Endothelial cell of umbilical vein (primary cell): Measurements from ENCODE around the gene LIPG.

ENCODE experiments used
- EZH2 ChIP-seq: IDR thresholded peaks from 2 replicates; pipeline ENCODE4 v1.6.1; 2012; ENCODE audit warnings: borderline replicate concordance, low read depth, mild to moderate bottlenecking, moderate library complexity, low read length, inconsistent platforms; ENCODE audit not compliant: severe bottlenecking
- FOS ChIP-seq: IDR thresholded peaks from 2 replicates; pipeline ENCODE4 v1.6.1; 2011; ENCODE audit warnings: mild to moderate bottlenecking, low read length, moderate library complexity, borderline replicate concordance; ENCODE audit not compliant: insufficient read depth
- POLR2A ChIP-seq: IDR thresholded peaks from 2 replicates; pipeline ENCODE4 v1.6.1; 2012; ENCODE audit warnings: low read depth, mild to moderate bottlenecking, control low read depth, low read length
- POLR2AphosphoS5 ChIP-seq: IDR thresholded peaks from 2 replicates; pipeline ENCODE4 v1.6.1; 2012; ENCODE audit warnings: low read depth, mild to moderate bottlenecking, control low read depth, low read length, moderate library complexity; ENCODE audit not compliant: insufficient read depth
- TF ChIP-seq, protein P1 (sequence below), 2 donors: IDR thresholded peaks; 1 replicate in 1 of 2; 2 replicates in 1 of 2; pipeline ENCODE4 v1.5.1; 2011; ENCODE audit warnings: low read length in 2 of 2, mild to moderate bottlenecking in 2 of 2, moderate library complexity in 2 of 2, control low read depth in 1 of 2, inconsistent platforms in 1 of 2, low read depth in 1 of 2; ENCODE audit not compliant: insufficient read depth in 1 of 2; ENCODE audit errors: extremely low read depth in 1 of 2
- TF ChIP-seq, protein P2 (sequence below): IDR thresholded peaks from 2 replicates; pipeline ENCODE4 v1.6.1; 2011; ENCODE audit not compliant: insufficient read depth, insufficient read length

DNA sequence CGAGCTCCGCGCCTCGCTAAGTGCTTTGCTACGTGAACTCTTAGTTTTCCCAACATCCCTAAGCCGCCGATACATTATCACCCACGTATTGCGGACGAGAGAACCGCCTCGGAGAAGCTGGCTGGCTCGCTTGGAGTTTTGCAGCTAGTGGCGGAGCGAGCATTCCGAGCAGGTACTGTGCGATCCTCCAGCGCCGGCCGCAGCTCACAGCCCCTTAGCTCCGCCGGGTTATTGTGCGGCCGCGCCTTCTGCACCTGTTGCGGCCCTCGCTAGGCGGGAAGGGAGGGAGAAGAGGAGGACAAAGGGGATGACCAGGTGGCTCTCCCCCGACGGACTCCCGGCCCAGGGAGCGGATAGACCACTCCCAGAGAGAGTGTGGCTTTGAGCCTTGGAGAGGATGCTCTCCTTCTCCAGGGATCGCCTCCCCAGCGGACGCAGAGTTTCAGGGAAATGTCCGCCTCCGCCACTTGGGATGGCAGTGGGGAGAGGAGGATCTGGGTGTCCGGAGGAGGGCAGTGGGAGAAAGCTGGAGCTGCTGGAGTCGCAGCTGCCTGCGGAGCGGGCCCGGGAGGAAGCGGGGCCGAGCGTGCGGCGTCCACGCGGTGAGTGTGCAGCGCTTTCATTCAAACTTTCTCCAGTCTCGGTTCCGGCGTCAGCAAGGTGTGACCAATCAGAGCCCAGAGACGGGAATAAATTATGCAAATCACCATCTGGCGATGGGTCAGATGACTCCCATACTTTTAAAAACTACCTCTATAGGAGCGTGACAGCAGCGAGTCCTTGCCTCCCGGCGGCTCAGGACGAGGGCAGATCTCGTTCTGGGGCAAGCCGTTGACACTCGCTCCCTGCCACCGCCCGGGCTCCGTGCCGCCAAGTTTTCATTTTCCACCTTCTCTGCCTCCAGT is at the start of gene LIPG:
- TF ChIP-seq EZH2 (no peak), FOS (no peak), POLR2A (peak; percentile 69), POLR2AphosphoS5 (peak; percentile 77)
- TF ChIP-seq, protein P1, sequence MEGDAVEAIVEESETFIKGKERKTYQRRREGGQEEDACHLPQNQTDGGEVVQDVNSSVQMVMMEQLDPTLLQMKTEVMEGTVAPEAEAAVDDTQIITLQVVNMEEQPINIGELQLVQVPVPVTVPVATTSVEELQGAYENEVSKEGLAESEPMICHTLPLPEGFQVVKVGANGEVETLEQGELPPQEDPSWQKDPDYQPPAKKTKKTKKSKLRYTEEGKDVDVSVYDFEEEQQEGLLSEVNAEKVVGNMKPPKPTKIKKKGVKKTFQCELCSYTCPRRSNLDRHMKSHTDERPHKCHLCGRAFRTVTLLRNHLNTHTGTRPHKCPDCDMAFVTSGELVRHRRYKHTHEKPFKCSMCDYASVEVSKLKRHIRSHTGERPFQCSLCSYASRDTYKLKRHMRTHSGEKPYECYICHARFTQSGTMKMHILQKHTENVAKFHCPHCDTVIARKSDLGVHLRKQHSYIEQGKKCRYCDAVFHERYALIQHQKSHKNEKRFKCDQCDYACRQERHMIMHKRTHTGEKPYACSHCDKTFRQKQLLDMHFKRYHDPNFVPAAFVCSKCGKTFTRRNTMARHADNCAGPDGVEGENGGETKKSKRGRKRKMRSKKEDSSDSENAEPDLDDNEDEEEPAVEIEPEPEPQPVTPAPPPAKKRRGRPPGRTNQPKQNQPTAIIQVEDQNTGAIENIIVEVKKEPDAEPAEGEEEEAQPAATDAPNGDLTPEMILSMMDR (IDR thresholded peaks at IDR 0.05; ENCODE audit: extremely low read depth in 1 of 2, insufficient read depth in 1 of 2, low read depth in 1 of 2, low read length in 2 of 2) = no peak
- TF ChIP-seq, protein P2, sequence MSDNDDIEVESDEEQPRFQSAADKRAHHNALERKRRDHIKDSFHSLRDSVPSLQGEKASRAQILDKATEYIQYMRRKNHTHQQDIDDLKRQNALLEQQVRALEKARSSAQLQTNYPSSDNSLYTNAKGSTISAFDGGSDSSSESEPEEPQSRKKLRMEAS = peak; percentile 76
